BJ (cell line): ENCODE results near the gene EMID1. TPM values are rescaled to one million over a fixed set of nuclear protein-coding genes. Genes with fewer than 3 reads are reported as not detected.

Experiments used
- CTCF ChIA-PET: fragments of 350-600 bp; formaldehyde crosslinking; extraction: SDS; loops from one replicate; lab custom pipeline; 2021; ENCODE audit warnings: antibody characterized with exemption, inconsistent platforms; lab: Yijun Ruan, JAX
- POLR2A ChIA-PET: fragments of 300-600 bp; sonication (Branson Sonifier 250); formaldehyde crosslinking; extraction: SDS; loops from one replicate; lab custom pipeline; 2021; ENCODE audit warnings: antibody characterized with exemption; lab: Charles Lee
- DNase-seq: peaks from one replicate; pipeline ENCODE4 v3.0.0-alpha.2; 2011; ENCODE audit warnings: low read depth
- H3K27me3 ChIP-seq: 2 replicates; pipeline ENCODE4 v1.6.0; 2011; ENCODE audit warnings: low read length; ENCODE audit not compliant: control insufficient read depth, insufficient read depth
- H3K36me3 ChIP-seq: 2 replicates; pipeline ENCODE4 v1.5.1; 2011; ENCODE audit warnings: low read length; ENCODE audit not compliant: control insufficient read depth, insufficient read depth
- H3K4me3 ChIP-seq: 2 replicates; pipeline ENCODE4 v1.5.1; 2011; ENCODE audit warnings: low read depth, mild to moderate bottlenecking, control low read depth, low read length
- CTCF ChIP-seq: IDR thresholded peaks from 2 replicates; pipeline ENCODE4 v1.5.1; 2011; ENCODE audit warnings: low read depth, mild to moderate bottlenecking, control low read depth, inconsistent platforms, low read length, moderate library complexity; ENCODE audit not compliant: insufficient read depth
- polyA plus RNA-seq: library from polyadenylated mRNA; depleted of rRNA; stranded (reverse); fragments of >200 nt; gene quantifications from 2 replicates; pipeline ENCODE4 v1.2.3, GENCODE V29; 2011

Gene EMID1
- polyA plus RNA-seq, 1 experiment = 0.05 TPM

DNA sequence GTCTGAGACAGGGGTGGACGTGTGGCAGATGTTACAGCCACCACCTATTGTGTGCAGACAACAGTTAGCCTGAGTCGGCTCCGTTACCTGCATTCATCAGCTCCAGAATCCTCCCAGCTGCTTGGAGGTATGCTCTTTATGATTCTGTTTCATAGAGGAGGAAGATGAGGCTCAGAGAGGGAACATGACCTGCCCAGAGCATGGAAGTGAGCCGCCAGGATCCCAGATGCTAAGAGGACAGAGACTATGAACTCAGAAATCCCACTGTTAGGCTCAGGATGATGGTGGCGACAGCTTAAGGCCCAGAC lies 1.5 kb downstream of the EMID1 start:
- peaks cover 24% of the 10 kb centered on the region for H3K27me3 ChIP-seq
- CTCF ChIA-PET = no interaction called here
- no peak for DNase-seq
- POLR2A ChIA-PET = no interaction called here
- TF ChIP-seq CTCF = no peak
- H3K4me3 ChIP-seq = no peak overlapping the region
- no peaks in the 10 kb centered on the region for H3K36me3 ChIP-seq

DNA sequence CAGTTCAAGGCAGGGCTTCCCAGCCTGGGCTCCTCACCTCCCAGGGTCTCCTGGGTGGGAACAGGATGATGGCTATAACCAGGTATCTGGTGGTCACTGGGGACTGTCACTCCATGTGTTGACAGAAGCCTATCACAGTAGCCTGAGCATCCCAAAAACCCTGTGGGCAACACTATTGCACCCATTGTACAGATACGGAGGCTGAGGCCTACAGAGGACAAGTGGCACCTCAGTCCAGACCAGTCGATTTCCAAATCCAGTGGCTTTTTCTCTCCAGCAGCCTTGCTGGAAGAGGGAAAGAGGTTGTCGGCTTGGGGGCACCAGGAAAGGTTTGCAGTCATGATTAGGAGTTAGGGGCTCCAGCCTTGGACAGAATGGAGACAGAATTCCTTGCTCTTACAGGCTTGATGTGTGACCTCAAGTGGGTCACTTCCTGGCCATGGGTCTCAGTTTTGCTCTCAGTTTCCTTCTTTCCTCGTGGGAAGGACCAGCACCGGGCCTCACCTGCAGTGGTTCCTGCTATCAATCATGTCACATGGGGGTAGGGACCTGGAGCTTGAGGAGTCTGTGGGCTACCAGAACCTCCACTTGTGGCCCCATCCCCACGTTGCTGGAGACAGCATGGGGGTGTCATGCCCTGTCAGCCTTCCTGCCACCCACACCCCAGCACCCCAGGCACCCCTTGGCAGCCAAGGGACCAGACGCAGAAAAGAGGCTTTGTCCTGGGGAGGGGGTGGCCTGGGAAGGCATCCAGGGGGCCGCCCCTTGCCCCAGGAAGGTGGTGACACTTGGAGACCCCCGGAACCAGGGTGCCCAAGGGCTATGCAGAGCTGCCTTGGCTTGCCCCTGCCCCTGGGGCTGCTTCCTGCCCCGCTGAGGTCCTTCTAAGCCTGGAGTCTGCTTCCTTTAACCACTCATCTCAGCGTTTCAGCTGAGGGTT lies 2.1 kb downstream of the EMID1 start:
- no peak for TF ChIP-seq CTCF
- Histone ChIP-seq H3K36me3 (no peaks in the 10 kb centered on the region), H3K4me3 (no peak overlapping the region), H3K27me3 (peaks cover 24% of the 10 kb centered on the region)
- DNase-seq = no peak
- POLR2A ChIA-PET = no interaction called here
- CTCF ChIA-PET = interaction anchor here (3.1 kb wide), 1 partner anchor 38 kb away, joined by 11 read pairs; no protein-coding TSS in a partner anchor

DNA sequence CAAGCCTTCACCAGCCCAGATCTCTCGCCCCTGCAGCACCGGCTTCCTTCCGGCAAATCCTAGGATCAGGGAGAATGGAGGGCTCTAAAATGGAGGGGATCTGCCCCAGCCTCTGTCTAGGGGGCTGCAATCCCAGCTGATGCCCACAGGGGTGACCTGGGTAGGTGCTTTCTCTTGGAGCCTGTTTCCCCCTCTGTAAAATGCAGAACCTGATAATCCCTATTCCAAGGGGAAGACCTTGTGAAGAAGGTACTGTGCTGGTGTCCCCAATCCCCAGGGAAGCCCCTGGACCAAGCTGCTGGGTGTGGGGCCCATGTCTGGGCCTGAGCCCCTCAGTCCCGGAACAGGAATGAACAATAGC lies 2.8 kb downstream of the EMID1 start:
- ChIA-PET POLR2A (no interaction called here), CTCF (interaction anchor here (3.1 kb wide), 1 partner anchor 37 kb away, joined by 11 read pairs; no protein-coding TSS in a partner anchor)
- no peak for TF ChIP-seq CTCF
- Histone ChIP-seq H3K27me3 (peaks cover 24% of the 10 kb centered on the region), H3K36me3 (no peaks in the 10 kb centered on the region), H3K4me3 (no peak overlapping the region)
- no peak for DNase-seq

DNA sequence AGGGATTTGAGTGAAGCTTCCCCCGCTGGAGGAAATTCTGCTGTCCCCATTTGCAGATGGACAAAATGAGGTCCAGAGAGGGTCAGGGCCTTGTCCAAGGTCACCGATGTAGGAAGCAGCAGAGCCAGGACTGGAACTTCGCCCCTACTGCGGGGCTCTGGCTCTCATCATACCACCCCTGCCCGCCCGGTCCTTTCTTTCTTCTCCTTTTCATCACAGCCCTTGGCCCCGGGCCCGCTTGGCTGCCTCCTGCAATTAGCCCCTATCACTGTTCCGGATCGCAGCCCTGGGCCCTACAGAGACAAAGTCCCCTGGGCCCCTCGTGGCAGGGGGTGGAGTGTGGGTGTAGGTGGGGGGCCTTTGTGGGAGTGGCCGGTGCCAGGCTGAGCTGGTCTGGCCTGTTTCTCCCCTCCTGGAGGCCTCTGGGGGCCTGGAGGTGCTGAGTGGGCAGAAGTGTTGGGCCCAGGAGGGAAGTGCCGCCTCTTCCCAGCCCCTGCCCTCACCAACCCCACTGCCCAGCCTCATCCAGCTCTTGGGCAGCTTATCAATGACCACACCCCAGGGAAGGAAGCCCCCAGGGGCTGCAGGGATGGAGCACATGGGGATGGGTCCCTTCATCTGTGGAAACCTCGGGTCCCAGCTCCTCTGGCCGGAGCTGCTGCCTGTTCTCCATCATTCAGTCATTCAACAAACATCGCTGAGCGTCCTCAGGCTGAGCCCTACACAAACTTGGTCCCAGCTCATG lies 3.4 kb downstream of the EMID1 start:
- CTCF ChIA-PET = interaction anchor here (0.9 to 3.1 kb wide), 3 partner anchors 11 to 43 kb away, joined by 3 to 11 read pairs (median 4); no protein-coding TSS in a partner anchor

More for the DNA sequence above, 3.4 kb downstream of the EMID1 start:
- POLR2A ChIA-PET = no interaction called here
- DNase-seq = no peak
- H3K27me3 ChIP-seq = peaks cover 24% of the 10 kb centered on the region
- TF ChIP-seq CTCF = no peak
- H3K36me3 ChIP-seq = no peaks in the 10 kb centered on the region
- no peak overlapping the region for H3K4me3 ChIP-seq
